ENCODE measurements around the gene THUMPD3. TPM values are rescaled to one million over a fixed set of nuclear protein-coding genes. Genes with fewer than 3 reads are reported as not detected.

The THUMPD3 gene
- total and polyA plus RNA-seq, 9 of the 15 experiments (the other 6 are each of a cell fraction or from before 2014, with no cell fraction given), result 58.3 to 132 (median 113) TPM

- 0 out of 2 replicates have a peak, but pooled peaks have one; percentile 18 for TF ChIP-seq ERF (CRISPR knock-in tag; IDR thresholded peaks at IDR 0.05)
- 0 out of 2 replicates have a peak, but pooled peaks have one; percentile 46 for TF ChIP-seq ZBTB49 (CRISPR knock-in tag; IDR thresholded peaks at IDR 0.05; ENCODE audit: borderline replicate concordance)
- TF ChIP-seq ZNF583 (CRISPR knock-in tag; IDR thresholded peaks at IDR 0.05), result peak; percentile 68; the same call in 1 of the 2 replicates
- no peak for TF ChIP-seq ZNF121 (CRISPR knock-in tag; conservative IDR thresholded peaks at IDR 0.05)
- no peak for TF ChIP-seq ZNF551 (CRISPR knock-in tag; IDR thresholded peaks at IDR 0.05)
- peak; percentile 48 to 93 for TF ChIP-seq MLLT1 (IDR thresholded peaks at IDR 0.05)
- TF ChIP-seq CHAMP1 (IDR thresholded peaks at IDR 0.05), result no peak
- TF ChIP-seq FOXJ2 (tag; IDR thresholded peaks at IDR 0.05), result peak; percentile 39; the same call in 1 of the 2 replicates
- no peak for TF ChIP-seq RAD51 (IDR thresholded peaks at IDR 0.05; ENCODE audit: borderline replicate concordance, low read depth)
- 0 out of 2 replicates have a peak, but pooled peaks have one; percentile 26 for TF ChIP-seq MTA1 (IDR thresholded peaks at IDR 0.05; ENCODE audit: borderline replicate concordance)
- TF ChIP-seq ZFP36 (IDR thresholded peaks at IDR 0.05; ENCODE audit: low read depth, low read length, partially characterized antibody), result no peak
- TF ChIP-seq MTA2 (IDR thresholded peaks at IDR 0.05; ENCODE audit: low read depth), result peak; percentile 5; the same call in 1 of the 2 replicates
- peak; percentile 5 for TF ChIP-seq PRPF4 (IDR thresholded peaks at IDR 0.05; ENCODE audit: insufficient read depth, low read depth, low read length, poor library complexity, severe bottlenecking)
- TF ChIP-seq TAF1 (IDR thresholded peaks at IDR 0.05; ENCODE audit: control insufficient read depth, extremely low read depth, insufficient read depth, low read length, severe bottlenecking), result no peak
- TF ChIP-seq NFRKB (IDR thresholded peaks at IDR 0.05; ENCODE audit: low read depth), result peak; percentile 97
- TF ChIP-seq HLTF (IDR thresholded peaks at IDR 0.05), result peak; percentile 77; the same call in 1 of the 2 replicates
Observed at GRCh38 chr3:9397906-9398699, 35.2 kb downstream of the THUMPD3 start (continued).
